SIG-M5 treated with dmso at 0.1 percent for 504 hours (cell line): Measurements from ENCODE around the gene AREL1.

ENCODE experiments used
- DNase-seq: peaks from one replicate; lab custom pipeline; 2025; ENCODE audit not compliant: unreplicated experiment; lab: John Stamatoyannopoulos, UW

AREL1 gene

GRCh38 chr14:74660863-74661262 lies 52.0 kb downstream of the AREL1 start:
- DNase-seq = no peak

- no peak for DNase-seq
Measured at GRCh38 chr14:74660167-74660566, 52.7 kb downstream of the AREL1 start.

GRCh38 chr14:74658535-74659131 lies 54.2 kb downstream of the AREL1 start:
- DNase-seq = no peak

GRCh38 chr14:74656964-74657363 lies 55.9 kb downstream of the AREL1 start:
- DNase-seq = no peak

GRCh38 chr14:74655599-74656395 lies 57.1 kb downstream of the AREL1 start:
- no peak for DNase-seq

GRCh38 chr14:74654931-74655330 lies 57.9 kb downstream of the AREL1 start:
- DNase-seq = no peak

GRCh38 chr14:74653386-74654138 lies 59.3 kb downstream of the AREL1 start:
- DNase-seq = no peak

- no peak for DNase-seq
Measured at GRCh38 chr14:74652541-74652940, 60.3 kb downstream of the AREL1 start.

GRCh38 chr14:74650927-74651686 lies 61.8 kb downstream of the AREL1 start:
- DNase-seq = no peak

- DNase-seq = no peak
Measured at GRCh38 chr14:74649673-74650072, 63.2 kb downstream of the AREL1 start.

- DNase-seq = no peak
Measured at GRCh38 chr14:74649167-74649566, 63.7 kb downstream of the AREL1 start.

GRCh38 chr14:74648601-74649000 lies 64.3 kb downstream of the AREL1 start:
- no peak for DNase-seq

GRCh38 chr14:74647678-74648461 lies 65.0 kb downstream of the AREL1 start:
- DNase-seq = no peak

- DNase-seq = no peak
Measured at GRCh38 chr14:74647061-74647677, 65.7 kb downstream of the AREL1 start.

- DNase-seq = no peak
Measured at GRCh38 chr14:74645756-74646470, 67.0 kb downstream of the AREL1 start.

GRCh38 chr14:74645244-74645643 lies 67.6 kb downstream of the AREL1 start:
- no peak for DNase-seq

- DNase-seq = no peak
Measured at GRCh38 chr14:74641601-74642391, 71.1 kb downstream of the AREL1 start.

GRCh38 chr14:74638966-74639365 lies 73.9 kb downstream of the AREL1 start:
- DNase-seq = no peak

- DNase-seq = no peak
Measured at GRCh38 chr14:74638066-74638465, 74.8 kb downstream of the AREL1 start.
